ENCODE data around the gene MGAT4C. TPM values are rescaled to one million over a fixed set of nuclear protein-coding genes. Genes with fewer than 3 reads are reported as not detected.

The MGAT4C gene
- total and polyA plus RNA-seq, 8 donors = under 0.01 to 4.0 (median 0.06) TPM; not detected in 2

GRCh38 chr12:86247871-86248270 is 8.3 kb downstream of the MGAT4C start:
- Histone ChIP-seq H3K4me1 (no peaks in the 10 kb centered on the region), H3K36me3 (no peaks in the 10 kb centered on the region), H3K4me3 (no peak overlapping the region), H3K27ac (no peak overlapping the region), H3K9me3 (no peaks in the 10 kb centered on the region), H3K27me3 (no peaks in the 10 kb centered on the region)
- no peak for TF ChIP-seq POLR2A (IDR thresholded peaks at IDR 0.05)
- TF ChIP-seq EP300 (IDR thresholded peaks at IDR 0.05) = no peak
- TF ChIP-seq CTCF (IDR thresholded peaks at IDR 0.05) = no peak
- no peak for TF ChIP-seq POLR2AphosphoS5 (IDR thresholded peaks at IDR 0.05)
- intact Hi-C loops (cut with DNase I; ENCODE audit: low total_unique reads) = no loop called here
- DNase-seq = no peak

GRCh38 chr12:86241600-86241999 is 14.6 kb downstream of the MGAT4C start:
- TF ChIP-seq POLR2A (IDR thresholded peaks at IDR 0.05) = no peak
- no peak for TF ChIP-seq EP300 (IDR thresholded peaks at IDR 0.05)
- no peak for TF ChIP-seq POLR2AphosphoS5 (IDR thresholded peaks at IDR 0.05)
- TF ChIP-seq CTCF (IDR thresholded peaks at IDR 0.05) = no peak
- WGBS, 5 donors = 56 to 87% (median 70%) methylated on average over 2 of the region's 2 CpGs
- Histone ChIP-seq H3K4me1 (no peaks in the 10 kb centered on the region), H3K27me3 (no peaks in the 10 kb centered on the region), H3K27ac (no peak overlapping the region), H3K4me3 (no peak overlapping the region), H3K9me3 (no peaks in the 10 kb centered on the region), H3K36me3 (no peaks in the 10 kb centered on the region)
- intact Hi-C loops (cut with DNase I; ENCODE audit: low total_unique reads) = no loop called here
- no peak for DNase-seq

GRCh38 chr12:86234316-86234855 is 21.8 kb downstream of the MGAT4C start:
- TF ChIP-seq POLR2AphosphoS5 (IDR thresholded peaks at IDR 0.05) (no peak), POLR2A (IDR thresholded peaks at IDR 0.05) (no peak), EP300 (IDR thresholded peaks at IDR 0.05) (no peak), CTCF (IDR thresholded peaks at IDR 0.05) (no peak)
- H3K27me3 ChIP-seq = no peaks in the 10 kb centered on the region
- no peaks in the 10 kb centered on the region for H3K36me3 ChIP-seq
- intact Hi-C loops (cut with DNase I; ENCODE audit: low total_unique reads) = no loop called here
- no peak for DNase-seq
- H3K4me1 ChIP-seq = no peaks in the 10 kb centered on the region
- no peak overlapping the region for H3K27ac ChIP-seq
- H3K4me3 ChIP-seq = no peak overlapping the region
- no peaks in the 10 kb centered on the region for H3K9me3 ChIP-seq
- 58 to 88% (median 71%) methylated on average over 2 of the region's 2 CpGs for WGBS, 5 donors

GRCh38 chr12:86233126-86233525 is 23.1 kb downstream of the MGAT4C start:
- no peak overlapping the region for H3K4me3 ChIP-seq
- no peaks in the 10 kb centered on the region for H3K36me3 ChIP-seq
- DNase-seq = peak in 1 of 2 donors; percentile 20
- H3K27ac ChIP-seq = no peak overlapping the region
- no peaks in the 10 kb centered on the region for H3K27me3 ChIP-seq
- intact Hi-C loops (cut with DNase I; ENCODE audit: low total_unique reads) = no loop called here
- TF ChIP-seq EP300 (IDR thresholded peaks at IDR 0.05) = no peak
- no peak for TF ChIP-seq POLR2AphosphoS5 (IDR thresholded peaks at IDR 0.05)
- H3K9me3 ChIP-seq = no peaks in the 10 kb centered on the region
- WGBS, 5 donors = 57 to 68% (median 64%) methylated on average over 2 of the region's 2 CpGs
- H3K4me1 ChIP-seq = no peaks in the 10 kb centered on the region

DNA sequence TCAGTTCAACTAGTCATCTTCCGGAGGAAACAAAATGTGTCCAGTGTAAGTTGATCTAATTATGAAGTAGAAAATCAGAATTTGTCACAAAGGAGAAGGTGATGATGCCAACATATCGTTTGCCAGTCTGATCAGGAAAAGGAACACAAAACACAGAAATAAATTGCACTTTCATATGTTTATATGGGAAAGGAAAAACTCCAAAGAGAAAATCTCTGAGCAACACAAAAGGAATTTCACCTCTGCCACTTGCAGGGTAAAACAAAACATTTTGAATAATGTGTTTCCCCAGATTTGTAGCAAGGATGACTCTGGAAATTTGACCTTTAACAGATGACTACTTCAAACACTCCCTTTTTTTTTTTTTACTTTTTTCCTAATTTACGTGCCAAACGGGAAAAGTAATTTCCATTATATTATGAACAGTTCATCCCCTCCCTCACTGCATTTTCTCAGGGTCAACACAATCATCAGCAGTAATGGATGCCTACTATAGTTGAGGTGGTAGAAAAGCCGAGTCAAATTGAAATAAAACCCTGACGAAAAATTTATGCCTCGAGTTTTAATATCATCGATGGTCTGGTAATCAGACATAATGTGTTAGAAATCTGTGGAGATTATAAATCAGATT is 25.6 kb downstream of the MGAT4C start:
- H3K4me3 ChIP-seq = no peak overlapping the region
- TF ChIP-seq POLR2A (IDR thresholded peaks at IDR 0.05) (no peak), POLR2AphosphoS5 (IDR thresholded peaks at IDR 0.05) (no peak), EP300 (IDR thresholded peaks at IDR 0.05) (no peak), CTCF (IDR thresholded peaks at IDR 0.05) (no peak)
- H3K27me3 ChIP-seq = no peaks in the 10 kb centered on the region
- H3K36me3 ChIP-seq = no peaks in the 10 kb centered on the region
- WGBS, 5 donors = 52 to 65% (median 62%) methylated on average over 8 of the region's 8 CpGs
- peak in 1 of 2 donors; percentile 7 for DNase-seq
- H3K9me3 ChIP-seq = peaks cover 0 to 5% (median 0%) of the 10 kb centered on the region in 4 donors
- intact Hi-C loops (cut with DNase I; ENCODE audit: low total_unique reads) = no loop called here
- H3K4me1 ChIP-seq = no peaks in the 10 kb centered on the region
- no peak overlapping the region for H3K27ac ChIP-seq

Measured in stomach (tissue), 9 donors.